Adrenal gland (tissue), 12 donors: ENCODE results near the gene HOXD4. TPM values are rescaled to one million over a fixed set of nuclear protein-coding genes. Genes with fewer than 3 reads are reported as not detected.

ENCODE experiments used
- DNase-seq, 7 donors: peaks; one replicate each; pipeline ENCODE4 v3.0.0-alpha.2; 2019 to 2020
- H3K27ac ChIP-seq, 5 donors: fragments of 200-600 bp; sonication (generic) in 4 of 5; 1 replicate in 3 of 5; 2 replicates in 2 of 5; pipeline versions ENCODE4 v1.5.1 to v1.8.0; 2016 to 2020; ENCODE audit warnings: mild to moderate bottlenecking in 1 of 5
- H3K27me3 ChIP-seq: fragments of 200-600 bp; 2 replicates; pipeline ENCODE4 v1.8.0; 2021
- H3K36me3 ChIP-seq, 2 donors: fragments of 200-600 bp; replicated peaks in 1 of 2; 1 replicate in 1 of 2; 2 replicates in 1 of 2; pipeline versions ENCODE4 v1.5.1 to v1.8.0; 2018 to 2022
- H3K4me1 ChIP-seq, 2 donors: fragments of 200-600 bp; replicated peaks in 1 of 2; 1 replicate in 1 of 2; 2 replicates in 1 of 2; pipeline versions ENCODE4 v1.5.1 to v1.8.0; 2018 to 2021
- H3K4me3 ChIP-seq, 4 donors: fragments of 200-600 bp; sonication (generic) in 3 of 4; one replicate each; pipeline ENCODE4 v1.5.1; 2016 to 2018
- H3K9me3 ChIP-seq, 3 donors: fragments of 200-600 bp; sonication (generic) in 1 of 3; replicated peaks in 1 of 3; 1 replicate in 2 of 3; 2 replicates in 1 of 3; pipeline versions ENCODE4 v1.5.1 to v1.8.0; 2016 to 2021
- POLR2A ChIP-seq, 2 donors: fragments of 450-650 bp; IDR thresholded peaks; one replicate each; pipeline ENCODE4 v1.6.1; 2017; ENCODE audit warnings: antibody characterized with exemption in 2 of 2, mild to moderate bottlenecking in 2 of 2, moderate library complexity in 1 of 2
- WGBS, 4 donors: extraction: QIAGEN DNeasy Blood & Tissue Kit in 2 of 4; methylation state at CpG; one replicate each; pipeline versions ENCODE4 v1.1.5 to v1.1.7; 2013 to 2017; 5-methylcytosine and 5-hydroxymethylcytosine counted together
- intact Hi-C, 2 donors: fragments of 100-400 bp; cut with DNase I; formaldehyde crosslinking; loops; one replicate each; pipeline versions ENCODE4 v1.14.1 to v1.15.0; 2022 to 2023
- polyA plus RNA-seq, 3 donors: library from polyadenylated mRNA; stranded (reverse); fragments of 200-250 nt in 2 of 3; fragments of 350-450 nt in 1 of 3; fragmentation: Illumina TruSeq in 1 of 3; extraction: RNeasy Lipid Tissue Mini Kit (QIAGEN cat#74804) in 1 of 3; gene quantifications; one replicate each; pipeline ENCODE4 v1.2.3, GENCODE V29; 2013 to 2014
- total RNA-seq, 9 donors: library from RNA; depleted of rRNA in 4 of 9; stranded (reverse); fragments of >200 nt in 4 of 9; fragments of 120-200 nt in 1 of 9; fragmentation: NEBNext Ultra II Directional in 1 of 9; extraction: Animal tissue kit (Norgen Biotek cat#: 25700) in 1 of 9; gene quantifications; one replicate each; pipeline versions ENCODE4 v1.1.0 to v1.2.4, GENCODE V29; 2013 to 2023
- TF ChIP-seq, protein P1 (sequence below), 6 experiments: fragments of 450-650 bp in 4 of 6; fragments of 200-600 bp in 2 of 6; sonication (generic) in 1 of 6; IDR thresholded peaks; 1 replicate in 5 of 6; 2 replicates in 1 of 6; pipeline versions ENCODE4 v1.5.1 to v1.8.0; 2016 to 2021; ENCODE audit warnings: antibody characterized with exemption in 6 of 6, mild to moderate bottlenecking in 2 of 6, moderate library complexity in 1 of 6
- donor health status: healthy with polysubstance abuse.
- donor health status: Bipolar disorder and iron deficiency.
- donor health status: DM: yes; HTN: yes; CAD: no.
- donor health status: DM: no; HTN: no; CAD: no.
- donor health status: DM: no; HTN: no; CAD: no.
- donor health status: DM: yes; HTN: yes; CAD: no.

The HOXD4 gene
- total and polyA plus RNA-seq, 12 donors: 1.9 to 38.5 (median 9.3) TPM

- peaks cover 31 to 52% of the 10 kb centered on the region in 2 donors for H3K4me1 ChIP-seq
- peak in 2 of 7 donors; percentile 26 to 53 for DNase-seq
- peak overlapping the region in 2 of 4 donors; percentile 42 to 96 for H3K4me3 ChIP-seq
- peak overlapping the region in 4 of 5 donors; percentile 58 to 97 (median 89) for H3K27ac ChIP-seq
- no peaks in the 10 kb centered on the region for H3K9me3 ChIP-seq
- intact Hi-C loops: no loop called here
- H3K36me3 ChIP-seq: peaks cover 0 to 2% of the 10 kb centered on the region in 2 donors
- TF ChIP-seq, protein P1, sequence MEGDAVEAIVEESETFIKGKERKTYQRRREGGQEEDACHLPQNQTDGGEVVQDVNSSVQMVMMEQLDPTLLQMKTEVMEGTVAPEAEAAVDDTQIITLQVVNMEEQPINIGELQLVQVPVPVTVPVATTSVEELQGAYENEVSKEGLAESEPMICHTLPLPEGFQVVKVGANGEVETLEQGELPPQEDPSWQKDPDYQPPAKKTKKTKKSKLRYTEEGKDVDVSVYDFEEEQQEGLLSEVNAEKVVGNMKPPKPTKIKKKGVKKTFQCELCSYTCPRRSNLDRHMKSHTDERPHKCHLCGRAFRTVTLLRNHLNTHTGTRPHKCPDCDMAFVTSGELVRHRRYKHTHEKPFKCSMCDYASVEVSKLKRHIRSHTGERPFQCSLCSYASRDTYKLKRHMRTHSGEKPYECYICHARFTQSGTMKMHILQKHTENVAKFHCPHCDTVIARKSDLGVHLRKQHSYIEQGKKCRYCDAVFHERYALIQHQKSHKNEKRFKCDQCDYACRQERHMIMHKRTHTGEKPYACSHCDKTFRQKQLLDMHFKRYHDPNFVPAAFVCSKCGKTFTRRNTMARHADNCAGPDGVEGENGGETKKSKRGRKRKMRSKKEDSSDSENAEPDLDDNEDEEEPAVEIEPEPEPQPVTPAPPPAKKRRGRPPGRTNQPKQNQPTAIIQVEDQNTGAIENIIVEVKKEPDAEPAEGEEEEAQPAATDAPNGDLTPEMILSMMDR (IDR thresholded peaks at IDR 0.05): no peak
- no peak for TF ChIP-seq POLR2A (IDR thresholded peaks at IDR 0.05)
- H3K27me3 ChIP-seq: no peaks in the 10 kb centered on the region
- WGBS, 4 donors: 44 to 71% (median 57%) methylated on average over 8 of the region's 8 CpGs
Measured at GRCh38 chr2:176137906-176138305, 13.4 kb upstream of the HOXD4 start.

GRCh38 chr2:176138526-176138922 lies 12.8 kb upstream of the HOXD4 start:
- intact Hi-C loops: no loop called here
- TF ChIP-seq, protein P1 (IDR thresholded peaks at IDR 0.05): no peak
- TF ChIP-seq POLR2A (IDR thresholded peaks at IDR 0.05): no peak
- Histone ChIP-seq H3K4me1 (peaks cover 31 to 46% of the 10 kb centered on the region in 2 donors), H3K4me3 (peak overlapping the region in 1 of 4 donors; percentile 96), H3K36me3 (no peaks in the 10 kb centered on the region), H3K27ac (peak overlapping the region; percentile 58 to 97 (median 78)), H3K27me3 (no peaks in the 10 kb centered on the region), H3K9me3 (no peaks in the 10 kb centered on the region)
- DNase-seq: peak in 2 of 7 donors; percentile 49 to 68
- 15 to 49% (median 22%) methylated on average over 14 of the region's 14 CpGs for WGBS, 4 donors

GRCh38 chr2:176138923-176139660 lies 12.3 kb upstream of the HOXD4 start:
- peak overlapping the region in 2 of 4 donors; percentile 13 to 96 for H3K4me3 ChIP-seq
- TF ChIP-seq, protein P1 (IDR thresholded peaks at IDR 0.05): no peak
- TF ChIP-seq POLR2A (IDR thresholded peaks at IDR 0.05): no peak
- H3K36me3 ChIP-seq: no peaks in the 10 kb centered on the region
- peaks cover 31 to 46% of the 10 kb centered on the region in 2 donors for H3K4me1 ChIP-seq
- intact Hi-C loops: no loop called here
- no peaks in the 10 kb centered on the region for H3K9me3 ChIP-seq
- 15 to 38% (median 26%) methylated on average over 27 to 28 of the region's 28 CpGs for WGBS, 4 donors
- DNase-seq: peak in 6 of 7 donors; percentile 45 to 71 (median 54)
- H3K27ac ChIP-seq: peak overlapping the region; percentile 58 to 97 (median 78)
- no peaks in the 10 kb centered on the region for H3K27me3 ChIP-seq

DNA sequence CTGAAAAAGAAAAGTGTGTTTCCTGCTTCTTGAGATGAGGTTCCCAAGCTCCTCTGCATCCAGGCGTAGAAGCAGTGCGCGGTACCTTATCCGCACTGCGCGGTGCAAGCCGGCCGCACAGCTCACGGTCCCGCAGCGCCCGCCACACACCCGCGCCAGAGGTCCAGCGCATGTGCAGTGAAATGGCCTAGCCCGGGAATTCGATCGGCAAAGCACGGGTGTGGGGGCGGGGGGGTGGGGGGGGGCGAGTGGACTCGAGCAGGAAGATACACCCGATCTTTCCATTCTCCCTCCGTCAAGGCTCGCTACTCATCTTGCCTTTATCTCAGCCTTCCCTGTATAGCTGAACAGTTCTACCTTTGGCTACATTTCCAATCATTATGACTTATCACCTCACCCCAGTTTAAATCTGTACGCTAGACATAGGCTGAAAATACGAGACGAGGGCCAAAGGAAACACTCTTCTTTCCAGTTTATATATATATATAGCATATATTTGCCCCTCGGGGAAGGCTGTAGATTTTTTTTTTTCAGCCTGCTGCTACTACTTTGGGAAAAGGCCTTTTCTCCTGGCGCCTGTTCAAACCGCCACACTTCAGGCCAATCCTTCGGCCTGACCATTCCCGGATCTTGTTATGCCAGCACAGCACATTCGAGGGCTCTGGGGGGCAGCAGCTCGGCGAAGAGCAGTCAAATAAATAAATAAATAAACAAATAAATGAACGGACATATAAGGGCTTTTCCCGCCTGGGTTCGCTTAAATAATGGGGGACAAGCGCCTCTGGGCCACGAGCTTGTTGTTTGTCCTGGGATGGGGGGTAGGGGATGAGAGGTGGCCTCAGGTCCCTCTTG lies 11.5 kb upstream of the HOXD4 start:
- Histone ChIP-seq H3K27ac (peak overlapping the region; percentile 58 to 97 (median 78)), H3K4me3 (peak overlapping the region in 2 of 4 donors; percentile 38 to 96), H3K9me3 (no peaks in the 10 kb centered on the region), H3K27me3 (no peaks in the 10 kb centered on the region), H3K36me3 (no peaks in the 10 kb centered on the region), H3K4me1 (peaks cover 28 to 39% of the 10 kb centered on the region in 2 donors)
- DNase-seq: peak in 6 of 7 donors; percentile 43 to 75 (median 52)
- intact Hi-C loops: loop anchor here (2.0 to 5.0 kb wide), 3 partner anchors 312 to 497 kb away; no protein-coding TSS in a partner anchor
- WGBS, 4 donors: 17 to 32% (median 19%) methylated on average over 27 to 41 of the region's 41 CpGs
- TF ChIP-seq, protein P1 (IDR thresholded peaks at IDR 0.05): no peak
- peak in 1 of 2 donors; percentile 24 for TF ChIP-seq POLR2A (IDR thresholded peaks at IDR 0.05)
